SH-SY5Y (cell line): Measurements from ENCODE around the gene ZBTB20.

Source experiments
- GATA2 ChIP-seq: IDR thresholded peaks from 2 replicates; pipeline ENCODE4 v1.6.1; 2011; ENCODE audit warnings: mild to moderate bottlenecking, low read depth, low read length
- GATA3 ChIP-seq: IDR thresholded peaks from 2 replicates; pipeline ENCODE4 v1.6.1; 2011; ENCODE audit warnings: low read depth, mild to moderate bottlenecking, low read length, moderate library complexity

GRCh38 chr3:114646526-114646925 is 500.6 kb downstream of the ZBTB20 start:
- TF ChIP-seq GATA2 (no peak), GATA3 (no peak)
